ENCODE measurements around the gene DTNA. TPM values are rescaled to one million over a fixed set of nuclear protein-coding genes. Genes with fewer than 3 reads are reported as not detected.
"Not testable (repeated sequence)": the region's sequence is repeated elsewhere in the genome, so short reads cannot be mapped to it uniquely, and the experiment has no call there.

Gene DTNA
- total RNA-seq, 2 donors from 2014 or later, result 41.0 to 78.4 TPM

DNA sequence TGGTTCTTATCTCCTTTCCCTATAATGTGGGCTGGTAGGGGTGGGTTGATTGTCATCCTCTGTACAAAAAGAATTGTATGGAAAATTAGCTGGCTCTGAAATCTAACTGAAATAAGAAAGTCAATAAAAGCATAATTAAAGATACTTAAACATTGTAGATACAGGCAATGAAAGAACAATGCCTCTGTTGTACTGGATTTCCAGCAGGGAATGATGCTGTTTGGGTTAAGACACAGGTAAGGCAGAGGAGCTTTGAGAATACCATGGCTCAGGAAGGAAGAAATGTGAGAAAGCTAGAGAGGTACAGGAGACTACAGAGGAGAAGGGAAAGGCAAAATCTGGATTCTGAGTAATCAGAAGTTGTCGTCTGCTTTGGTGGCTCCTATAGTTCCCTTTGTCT is 10.1 kb downstream of the DTNA start:
- TF ChIP-seq, protein P1, sequence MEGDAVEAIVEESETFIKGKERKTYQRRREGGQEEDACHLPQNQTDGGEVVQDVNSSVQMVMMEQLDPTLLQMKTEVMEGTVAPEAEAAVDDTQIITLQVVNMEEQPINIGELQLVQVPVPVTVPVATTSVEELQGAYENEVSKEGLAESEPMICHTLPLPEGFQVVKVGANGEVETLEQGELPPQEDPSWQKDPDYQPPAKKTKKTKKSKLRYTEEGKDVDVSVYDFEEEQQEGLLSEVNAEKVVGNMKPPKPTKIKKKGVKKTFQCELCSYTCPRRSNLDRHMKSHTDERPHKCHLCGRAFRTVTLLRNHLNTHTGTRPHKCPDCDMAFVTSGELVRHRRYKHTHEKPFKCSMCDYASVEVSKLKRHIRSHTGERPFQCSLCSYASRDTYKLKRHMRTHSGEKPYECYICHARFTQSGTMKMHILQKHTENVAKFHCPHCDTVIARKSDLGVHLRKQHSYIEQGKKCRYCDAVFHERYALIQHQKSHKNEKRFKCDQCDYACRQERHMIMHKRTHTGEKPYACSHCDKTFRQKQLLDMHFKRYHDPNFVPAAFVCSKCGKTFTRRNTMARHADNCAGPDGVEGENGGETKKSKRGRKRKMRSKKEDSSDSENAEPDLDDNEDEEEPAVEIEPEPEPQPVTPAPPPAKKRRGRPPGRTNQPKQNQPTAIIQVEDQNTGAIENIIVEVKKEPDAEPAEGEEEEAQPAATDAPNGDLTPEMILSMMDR (IDR thresholded peaks at IDR 0.05), result no peak
- H3K27ac ChIP-seq, result no peak overlapping the region
- H3K27me3 ChIP-seq (replicated peaks; ENCODE audit: insufficient read depth), result no peaks in the 10 kb centered on the region
- H3K4me3 ChIP-seq, result no peak overlapping the region
- DNase-seq (ENCODE audit: low spot score), result no peak
- no peak for ATAC-seq (ENCODE audit: insufficient number of reproducible peaks, low FRiP score, low read depth)
- no peaks in the 10 kb centered on the region for H3K9me3 ChIP-seq
- no peaks in the 10 kb centered on the region for H3K36me3 ChIP-seq
- no peaks in the 10 kb centered on the region for H3K4me1 ChIP-seq (ENCODE audit: control insufficient read depth in 1 of 2, low read depth in 2 of 2)

DNA sequence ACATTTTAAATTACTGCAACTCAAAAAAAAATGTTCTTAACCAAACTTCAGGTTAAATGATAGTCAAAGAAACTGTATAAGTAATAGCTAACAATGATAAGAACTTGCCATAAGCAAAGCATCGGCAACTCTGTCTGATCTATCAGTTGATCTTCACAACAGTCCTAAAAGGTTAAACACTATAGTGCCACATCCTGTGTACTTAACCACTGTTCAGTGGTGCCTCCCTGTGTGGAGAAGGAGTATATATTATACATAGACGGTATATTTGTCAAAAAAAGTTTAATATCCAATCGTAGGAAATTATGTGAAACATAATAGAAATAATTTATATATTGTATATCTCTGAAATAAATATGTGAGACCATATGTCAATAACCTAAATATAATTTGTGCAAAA is 13.0 kb downstream of the DTNA start:
- Histone ChIP-seq H3K4me1 (ENCODE audit: control insufficient read depth in 1 of 2, low read depth in 2 of 2) (peaks cover 8 to 9% of the 10 kb centered on the region in 2 donors), H3K27ac (no peak overlapping the region), H3K9me3 (no peaks in the 10 kb centered on the region), H3K36me3 (no peaks in the 10 kb centered on the region), H3K27me3 (replicated peaks; ENCODE audit: insufficient read depth) (no peaks in the 10 kb centered on the region), H3K4me3 (no peak overlapping the region)
- ATAC-seq (ENCODE audit: insufficient number of reproducible peaks, low FRiP score, low read depth) (no peak), DNase-seq (ENCODE audit: low spot score) (no peak)
- TF ChIP-seq, protein P1 (IDR thresholded peaks at IDR 0.05), result no peak

- DNase-seq (ENCODE audit: low spot score); H3K27me3 ChIP-seq (replicated peaks; ENCODE audit: insufficient read depth); H3K9me3 ChIP-seq; ATAC-seq (ENCODE audit: insufficient number of reproducible peaks, low FRiP score, low read depth); H3K4me3 ChIP-seq; H3K27ac ChIP-seq; H3K36me3 ChIP-seq: not testable (repeated sequence)
- peaks cover 19 to 26% of the 10 kb centered on the region in 2 donors for H3K4me1 ChIP-seq (ENCODE audit: control insufficient read depth in 1 of 2, low read depth in 2 of 2)
Measured at GRCh38 chr18:34725737-34726136, 15.6 kb downstream of the DTNA start.

- no peak for DNase-seq (ENCODE audit: low spot score)
- Histone ChIP-seq H3K4me3 (no peak overlapping the region), H3K9me3 (no peaks in the 10 kb centered on the region), H3K27ac (no peak overlapping the region), H3K4me1 (ENCODE audit: control insufficient read depth in 1 of 2, low read depth in 2 of 2) (peaks cover 20 to 29% of the 10 kb centered on the region in 2 donors), H3K27me3 (replicated peaks; ENCODE audit: insufficient read depth) (no peaks in the 10 kb centered on the region), H3K36me3 (no peaks in the 10 kb centered on the region)
- ATAC-seq (ENCODE audit: insufficient number of reproducible peaks, low FRiP score, low read depth), result no peak
- TF ChIP-seq, protein P1 (IDR thresholded peaks at IDR 0.05), result no peak
Measured at GRCh38 chr18:34726286-34727004, 16.3 kb downstream of the DTNA start.

DNA sequence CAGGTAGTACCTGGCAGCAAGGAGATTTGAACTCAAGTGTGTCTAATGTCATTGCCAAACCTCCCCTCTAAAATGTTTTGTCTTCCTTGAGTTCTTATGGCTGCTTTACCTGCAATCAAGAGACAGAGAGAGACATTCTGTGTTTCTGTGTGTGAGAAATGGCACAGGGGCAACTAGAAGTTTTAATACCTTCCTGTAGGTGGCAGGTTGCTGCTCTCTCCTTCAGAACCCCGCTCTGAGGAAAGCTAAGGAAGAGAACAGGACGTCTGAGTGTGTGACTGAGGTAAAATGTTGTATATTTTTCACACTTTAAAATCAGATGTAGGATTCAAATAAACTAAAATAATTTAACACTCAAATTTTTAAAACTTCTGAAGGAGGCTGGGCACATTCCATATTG is 19.2 kb downstream of the DTNA start:
- DNase-seq (ENCODE audit: low spot score), result no peak
- Histone ChIP-seq H3K9me3 (no peaks in the 10 kb centered on the region), H3K27ac (peak overlapping the region; percentile 40 to 73), H3K4me1 (ENCODE audit: control insufficient read depth in 1 of 2, low read depth in 2 of 2) (peaks cover 20 to 29% of the 10 kb centered on the region in 2 donors), H3K27me3 (replicated peaks; ENCODE audit: insufficient read depth) (no peaks in the 10 kb centered on the region), H3K36me3 (no peaks in the 10 kb centered on the region), H3K4me3 (peak overlapping the region; percentile 1)
- TF ChIP-seq, protein P1 (IDR thresholded peaks at IDR 0.05), result peak; percentile 54
- peak; percentile 47 for ATAC-seq (ENCODE audit: insufficient number of reproducible peaks, low FRiP score, low read depth)
